Dedifferentiated amniotic fluid mesenchymal stem cell (primary cell): ENCODE data around the gene RDX.
A peak's percentile ranks its signal among the peaks of the same experiment; 100 is the strongest.
"Not testable (repeated sequence)": the region's sequence is repeated elsewhere in the genome, so short reads cannot be mapped to it uniquely, and the experiment has no call there.

Experiments used
- DNase-seq: peaks from one replicate; pipeline ENCODE4 v3.0.0-alpha.2; 2016; ENCODE audit errors: extremely low spot score

RDX gene

GRCh38 chr11:110272919-110273318 lies 23.5 kb downstream of the RDX start:
- DNase-seq = no peak

GRCh38 chr11:110269996-110270395 lies 26.4 kb downstream of the RDX start:
- DNase-seq = no peak

DNA sequence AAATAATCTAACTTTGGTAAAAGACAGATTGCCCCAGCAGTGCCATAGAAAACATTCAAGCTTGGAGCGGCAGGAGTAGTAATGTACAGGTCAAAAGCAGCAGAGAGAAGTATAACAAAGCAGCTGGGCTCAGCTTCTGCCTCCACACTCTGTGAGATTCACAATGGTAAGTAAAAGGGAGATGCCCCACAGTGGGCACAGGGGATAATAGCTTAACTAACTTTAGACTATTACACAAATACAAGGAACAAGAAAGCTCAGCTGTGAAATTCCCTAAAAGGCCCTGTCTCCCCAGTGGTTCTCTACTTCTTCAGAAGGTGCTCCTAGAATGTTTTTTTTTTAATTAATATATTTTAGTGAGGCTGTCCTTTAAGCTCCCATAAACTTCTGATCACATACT lies 28.0 kb downstream of the RDX start:
- no peak for DNase-seq

DNA sequence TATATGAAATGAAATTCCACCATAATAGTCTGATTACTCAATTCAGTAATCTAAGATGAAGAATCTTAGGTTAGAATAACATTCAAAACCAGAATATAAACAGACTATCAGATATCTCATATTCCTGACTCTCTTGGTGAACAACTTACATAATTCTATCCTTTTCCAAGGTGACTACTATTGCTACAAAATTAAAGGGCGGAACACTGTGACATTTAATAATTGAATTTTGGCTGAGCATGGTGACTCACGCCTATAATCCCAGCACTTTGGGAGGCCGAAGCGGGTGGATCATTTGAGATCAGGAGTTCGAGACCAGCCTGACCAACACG lies 34.4 kb downstream of the RDX start:
- DNase-seq = no peak

DNA sequence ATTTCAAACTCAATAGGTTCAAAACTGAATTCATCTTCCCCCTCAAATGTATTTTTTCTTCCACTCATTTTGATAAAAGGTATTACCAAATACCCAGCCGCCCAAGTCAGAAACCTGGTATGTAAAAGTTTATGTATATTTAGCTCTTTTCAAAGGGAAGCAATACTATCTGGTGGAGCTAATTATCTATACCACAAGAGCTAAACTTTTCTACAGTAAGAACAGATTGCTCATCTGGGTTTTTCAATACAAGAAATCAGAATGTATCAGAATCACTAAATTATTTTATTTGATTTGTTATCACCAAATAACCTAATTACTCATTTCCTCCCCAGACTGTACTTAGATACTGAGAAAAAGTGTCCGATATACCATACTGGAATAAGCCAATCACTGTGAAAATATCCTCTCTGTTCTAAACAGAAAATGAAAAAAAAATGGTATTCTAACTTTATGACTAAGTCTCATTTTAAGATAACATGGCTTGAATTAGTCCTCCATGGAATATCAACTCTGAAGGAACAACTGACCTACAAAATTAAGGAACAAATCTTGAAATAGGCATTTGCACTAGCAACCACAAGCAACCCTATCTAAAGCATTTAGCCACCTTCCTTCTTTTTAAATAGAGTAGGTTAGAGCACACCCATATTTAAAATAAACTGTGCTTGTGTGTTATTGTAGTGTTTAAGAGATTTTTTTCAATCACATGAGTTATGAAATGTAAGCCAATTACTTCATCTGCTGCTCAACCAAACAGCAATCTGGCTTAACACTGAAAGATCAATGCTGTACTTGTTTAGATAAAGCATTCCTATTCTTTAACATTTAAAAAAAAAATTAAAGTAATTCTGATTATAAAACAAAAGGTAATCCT lies 35.0 kb downstream of the RDX start:
- no peak for DNase-seq

- DNase-seq = no peak
Measured at GRCh38 chr11:110253525-110253924, 42.9 kb downstream of the RDX start.

DNA sequence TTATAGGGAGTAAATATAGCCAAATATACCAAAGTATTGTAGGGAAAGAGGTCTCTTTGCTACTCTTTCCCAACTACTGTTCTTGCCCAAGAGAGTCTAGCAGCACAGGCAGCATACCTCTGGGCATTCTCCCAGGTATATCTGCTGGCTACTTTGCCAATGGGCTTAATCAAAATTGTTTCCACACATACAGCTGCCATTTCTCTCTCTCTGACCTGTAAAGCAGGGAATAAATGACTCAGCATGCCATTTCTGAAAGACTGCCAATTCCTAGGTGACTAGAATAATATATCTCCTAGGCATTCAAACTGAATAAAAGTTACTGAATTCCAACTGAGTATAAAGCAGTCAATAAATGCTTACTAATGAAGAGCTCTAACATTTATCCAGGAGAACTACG lies 44.6 kb downstream of the RDX start:
- peak; percentile 36 for DNase-seq

DNA sequence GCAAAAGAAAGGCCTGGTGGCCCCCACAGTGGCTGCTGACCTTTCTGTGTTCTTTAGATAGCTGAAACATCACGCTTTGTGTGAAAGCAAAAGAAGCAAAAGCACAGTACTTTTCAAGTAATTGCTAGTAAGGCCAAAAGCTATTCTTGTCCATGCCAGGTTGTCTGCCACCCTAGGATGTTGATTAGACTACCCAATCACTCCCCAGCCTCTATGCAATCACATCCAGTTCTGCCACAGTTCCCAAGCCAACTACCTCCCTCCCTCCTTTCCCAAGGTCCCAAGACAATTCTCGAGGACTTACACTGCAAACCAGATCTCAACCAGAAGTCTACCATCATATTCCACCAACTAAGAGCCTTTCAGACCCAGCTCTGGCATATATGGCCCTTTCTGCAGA lies 46.2 kb downstream of the RDX start:
- no peak for DNase-seq

GRCh38 chr11:110249766-110250165 lies 46.6 kb downstream of the RDX start:
- no peak for DNase-seq

GRCh38 chr11:110249066-110249465 lies 47.3 kb downstream of the RDX start:
- DNase-seq = no peak

- DNase-seq = no peak
Measured at GRCh38 chr11:110243791-110244190, 52.6 kb downstream of the RDX start.

- no peak for DNase-seq
Measured at GRCh38 chr11:110242746-110243145, 53.7 kb downstream of the RDX start.

DNA sequence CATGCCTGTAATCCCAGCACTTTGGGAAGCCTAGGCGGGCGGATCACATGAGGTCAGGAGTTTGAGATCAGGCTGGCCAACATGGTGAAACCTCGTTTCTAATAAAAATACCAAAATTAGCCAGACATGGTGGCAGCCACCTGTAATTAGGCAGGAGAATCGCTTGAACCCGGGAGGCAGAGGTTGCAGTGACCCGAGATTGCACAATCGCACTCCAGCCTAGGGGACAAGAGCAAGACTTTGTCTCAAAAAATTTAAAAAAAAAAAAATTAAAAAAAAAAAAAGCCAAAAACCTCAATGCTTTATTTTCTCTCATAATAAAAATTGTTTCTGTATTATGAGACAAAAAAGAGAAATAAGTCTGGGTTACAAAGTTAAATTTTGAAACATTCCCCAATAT lies 54.2 kb downstream of the RDX start:
- DNase-seq = no peak

DNA sequence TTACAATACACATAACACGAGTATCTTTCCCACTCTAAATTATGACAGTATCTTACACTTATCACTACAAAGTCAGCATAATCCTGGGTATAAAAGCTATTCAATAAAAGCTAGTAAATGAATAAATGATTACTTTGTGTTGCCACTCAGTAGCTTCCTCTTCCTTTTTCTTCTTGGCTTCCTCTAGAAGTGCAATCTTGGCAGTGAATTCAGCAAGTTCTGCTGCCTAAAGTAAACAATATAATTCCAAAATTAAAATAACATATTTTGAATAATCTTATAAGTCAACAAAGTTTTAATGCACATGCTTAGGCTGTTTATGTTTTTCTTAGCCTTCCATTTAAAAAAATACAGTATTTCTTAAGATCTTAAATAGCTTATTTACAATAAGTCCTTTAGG lies 60.4 kb downstream of the RDX start:
- DNase-seq = no peak

DNA sequence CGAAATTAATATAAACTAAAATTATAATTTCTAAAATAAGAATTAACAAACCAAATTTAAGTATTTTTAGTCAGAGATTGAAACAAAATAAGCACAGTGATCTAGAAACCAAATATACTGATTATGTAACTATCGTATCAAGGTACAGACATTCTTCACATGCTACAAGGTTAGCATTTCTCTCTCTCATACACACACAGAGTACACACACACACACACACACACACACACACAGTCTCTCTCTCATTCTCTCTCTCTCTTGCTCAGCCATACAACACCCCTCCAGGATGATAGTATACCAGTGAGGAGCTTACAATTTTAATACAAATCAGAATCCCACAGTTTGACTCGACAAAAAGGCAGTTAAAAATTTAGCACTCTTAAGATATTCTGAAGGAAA lies 66.0 kb downstream of the RDX start:
- DNase-seq = no peak

DNA sequence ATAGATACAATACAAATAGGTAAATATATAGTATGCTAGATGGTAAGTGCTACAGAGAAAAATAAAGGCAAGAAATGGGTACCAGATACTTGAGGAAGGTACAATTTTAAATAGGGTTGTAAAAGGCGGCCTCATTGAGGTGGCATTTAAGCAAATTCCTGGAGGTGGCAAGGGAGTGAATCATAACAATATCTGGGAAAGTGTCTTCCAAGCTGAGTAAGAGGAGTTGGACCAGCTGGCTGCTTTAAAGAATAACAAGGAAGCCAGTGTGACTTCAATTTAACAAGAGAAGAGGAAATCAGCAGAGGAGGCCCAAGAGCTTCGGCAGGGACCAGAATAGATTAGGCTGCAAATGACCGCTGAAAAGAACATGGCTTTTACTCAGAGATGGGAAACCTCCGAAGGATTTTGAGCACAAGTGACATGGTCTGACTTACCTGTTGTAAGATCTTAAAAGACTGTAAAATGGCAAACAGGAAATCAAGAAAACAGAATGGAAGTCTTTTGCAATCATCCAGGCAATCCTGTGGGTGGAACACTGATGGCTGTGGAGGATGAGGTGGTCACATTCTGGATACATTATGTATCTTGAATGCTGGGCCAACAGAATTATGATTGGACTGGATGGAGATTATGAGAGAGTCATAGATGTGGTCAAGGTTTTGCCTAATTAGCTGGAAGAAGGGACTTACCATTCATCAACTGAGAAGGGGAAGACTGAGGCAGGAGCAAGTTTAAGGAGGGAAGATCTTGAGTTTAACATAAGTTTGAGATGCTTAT lies 77.2 kb downstream of the RDX start:
- no peak for DNase-seq

- no peak for DNase-seq
Measured at GRCh38 chr11:110217936-110218335, 78.5 kb downstream of the RDX start.

DNA sequence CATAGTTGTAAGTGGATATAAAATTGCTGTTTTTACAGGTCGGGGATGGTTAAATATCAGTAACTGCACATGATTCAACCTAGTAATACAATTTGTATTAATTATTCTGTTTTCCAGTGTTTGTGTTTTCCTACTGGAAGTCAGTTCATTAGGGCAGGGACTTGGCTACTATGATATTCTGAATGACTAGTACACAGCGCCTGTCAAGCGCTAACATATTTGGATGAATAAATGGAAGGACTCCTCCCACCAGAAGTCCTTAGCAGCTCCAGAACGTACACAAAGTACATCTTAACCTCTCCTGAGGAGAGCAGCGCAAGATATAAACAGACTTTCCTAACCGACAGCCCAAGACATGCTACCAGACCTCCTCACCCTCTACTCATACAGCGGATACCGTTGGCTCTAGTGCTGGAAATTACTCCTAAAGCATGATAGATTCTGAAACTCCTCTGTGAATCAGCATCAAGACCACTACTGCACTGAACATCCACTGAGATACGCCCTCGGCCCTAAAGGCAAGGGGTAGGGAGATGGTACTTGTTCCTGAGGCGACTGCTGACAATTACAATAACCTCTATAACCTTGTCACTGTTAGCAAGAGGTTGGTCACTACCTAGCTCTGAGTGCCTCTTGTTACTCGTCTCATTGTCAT lies 79.1 kb downstream of the RDX start:
- DNase-seq = no peak

GRCh38 chr11:110209313-110209694 lies 87.1 kb downstream of the RDX start:
- DNase-seq = not testable (repeated sequence)

GRCh38 chr11:110208678-110209312 lies 87.6 kb downstream of the RDX start:
- not testable (repeated sequence) for DNase-seq

DNA sequence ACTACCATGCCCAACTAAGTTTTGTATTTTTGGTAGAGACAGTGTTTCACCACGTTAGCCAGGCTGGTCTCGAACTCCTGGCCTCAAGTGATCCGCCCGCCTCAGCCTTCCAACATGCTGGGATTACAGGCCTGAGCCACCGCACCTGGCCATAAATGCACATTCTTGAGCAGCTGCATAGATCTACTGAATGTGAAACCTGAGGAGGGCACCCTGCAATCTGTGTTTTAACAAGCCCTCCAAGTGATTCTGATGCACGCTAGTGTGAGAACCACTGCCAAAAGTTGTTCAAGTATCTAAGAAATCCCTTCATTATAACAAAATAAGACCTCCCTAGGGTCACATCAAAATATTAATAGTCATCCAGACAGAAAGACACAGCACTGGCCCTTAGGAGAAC lies 89.3 kb downstream of the RDX start:
- no peak for DNase-seq

DNA sequence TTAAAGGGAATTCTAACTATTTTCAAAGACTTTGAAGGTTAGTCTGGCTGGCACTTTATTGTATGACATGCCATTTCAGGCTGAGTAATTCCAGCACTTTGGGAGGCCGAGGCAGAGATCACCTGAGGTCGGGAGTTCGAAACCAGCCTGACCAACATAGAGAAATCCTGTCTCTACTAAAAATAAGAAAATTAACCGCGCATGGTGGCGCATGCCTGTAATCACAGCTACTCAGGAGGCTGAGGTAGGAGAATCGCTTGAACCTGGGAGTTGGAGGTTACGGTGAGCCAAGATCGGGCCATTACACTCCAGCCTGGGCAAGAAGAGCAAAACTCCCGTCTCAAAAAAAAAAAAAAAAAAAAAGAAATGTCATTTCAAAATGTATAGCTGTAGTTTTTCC lies 95.6 kb downstream of the RDX start:
- no peak for DNase-seq
